SK-N-SH (cell line): ENCODE measurements around the gene AOC1. TPM values are rescaled to one million over a fixed set of nuclear protein-coding genes. Genes with fewer than 3 reads are reported as not detected.
"Not testable (repeated sequence)": the region's sequence is repeated elsewhere in the genome, so short reads cannot be mapped to it uniquely, and the experiment has no call there.

Source experiments
- CTCF ChIA-PET: fragments of 300-600, 350-600 bp; formaldehyde crosslinking; extraction: SDS; loops from one replicate; lab custom pipeline; 2021; lab: Yijun Ruan, JAX
- POLR2A ChIA-PET: fragments of 350-600 bp; sonication (Branson Sonifier 250); formaldehyde crosslinking; extraction: SDS; loops from one replicate; lab custom pipeline; 2020; ENCODE audit warnings: antibody characterized with exemption, inconsistent platforms; lab: Yijun Ruan, JAX
- DNase-seq: peaks from one replicate; pipeline ENCODE4 v3.0.0; 2012
- H2AFZ ChIP-seq: fragments of 200-600 bp; sonication (generic); 2 replicates; pipeline ENCODE4 v1.8.1; 2016; ENCODE audit warnings: antibody characterized with exemption, mild to moderate bottlenecking, low read depth
- H3F3A ChIP-seq: fragments of 200-600 bp; sonication (generic); replicated peaks from 2 replicates; pipeline ENCODE3; 2016; ENCODE audit warnings: antibody characterized with exemption, mild to moderate bottlenecking; ENCODE audit not compliant: insufficient read depth
- H3K27ac ChIP-seq, 2 experiments: fragments of 200-500 bp in 1 of 2; fragments of 200-600 bp in 1 of 2; sonication (Bioruptor generic) in 1 of 2; sonication (generic), shearing (Covaris generic) in 1 of 2; 2 replicates each; pipeline versions ENCODE4 v1.5.1 to v1.6.1; 2014 to 2016; ENCODE audit warnings: low read depth in 2 of 2, inconsistent platforms in 1 of 2, low read length in 1 of 2, mild to moderate bottlenecking in 1 of 2, mixed read lengths in 1 of 2
- H3K27me3 ChIP-seq: fragments of 200-600 bp; sonication (generic), shearing (Covaris generic); 2 replicates; pipeline ENCODE4 v1.6.1; 2016; ENCODE audit warnings: mixed run types; ENCODE audit not compliant: insufficient read depth
- H3K36me3 ChIP-seq, 2 experiments: fragments of 200-500 bp in 1 of 2; fragments of 200-600 bp in 1 of 2; sonication (Bioruptor generic) in 1 of 2; sonication (generic) in 1 of 2; replicated peaks in 1 of 2; 2 replicates each; pipeline versions ENCODE3 to v1.5.1; 2014 to 2016; ENCODE audit warnings: low read length in 1 of 2, mild to moderate bottlenecking in 1 of 2; ENCODE audit not compliant: insufficient read depth in 2 of 2, control insufficient read depth in 1 of 2
- H3K4me1 ChIP-seq, 2 experiments: fragments of 200-500 bp in 1 of 2; fragments of 200-600 bp in 1 of 2; sonication (Bioruptor generic) in 1 of 2; sonication (generic), shearing (Covaris generic) in 1 of 2; 2 replicates each; pipeline versions ENCODE4 v1.5.1 to v1.6.1; 2014 to 2016; ENCODE audit warnings: low read depth in 1 of 2, low read length in 1 of 2, mixed run types in 1 of 2; ENCODE audit not compliant: insufficient read depth in 2 of 2, control insufficient read depth in 1 of 2
- H3K4me2 ChIP-seq: fragments of 200-600 bp; sonication (generic), shearing (Covaris generic); 2 replicates; pipeline ENCODE4 v1.6.1; 2017; ENCODE audit warnings: mixed run types
- H3K4me3 ChIP-seq, 2 experiments: fragments of 200-500 bp in 1 of 2; fragments of 200-600 bp in 1 of 2; sonication (Bioruptor generic) in 1 of 2; sonication (generic), shearing (Covaris generic) in 1 of 2; 2 replicates each; pipeline versions ENCODE4 v1.5.1 to v1.8.1; 2014 to 2016; ENCODE audit warnings: low read depth in 2 of 2, inconsistent platforms in 1 of 2, low read length in 1 of 2, mild to moderate bottlenecking in 1 of 2, mixed read lengths in 1 of 2, moderate library complexity in 1 of 2
- H3K79me2 ChIP-seq: fragments of 200-600 bp; sonication (generic); 2 replicates; pipeline ENCODE4 v1.8.1; 2017; ENCODE audit warnings: mild to moderate bottlenecking; ENCODE audit not compliant: insufficient read depth
- H3K9ac ChIP-seq: fragments of 200-600 bp; sonication (generic); 2 replicates; pipeline ENCODE4 v1.6.1; 2017; ENCODE audit warnings: mixed run types
- H3K9me2 ChIP-seq: fragments of 200-600 bp; sonication (generic); 2 replicates; pipeline ENCODE4 v1.6.1; 2017; ENCODE audit warnings: mixed run types
- H3K9me3 ChIP-seq: fragments of 200-600 bp; sonication (generic); 2 replicates; pipeline ENCODE4 v1.6.1; 2017; ENCODE audit warnings: mixed run types, mild to moderate bottlenecking, moderate library complexity
- H4K20me1 ChIP-seq: fragments of 200-600 bp; sonication (generic); 2 replicates; pipeline ENCODE4 v1.6.1; 2017; ENCODE audit warnings: mild to moderate bottlenecking, mixed run types; ENCODE audit not compliant: insufficient read depth
- CTCF ChIP-seq: fragments of 200-600 bp; sonication (generic); IDR thresholded peaks from 2 replicates; pipeline ENCODE4 v1.6.1; 2017; ENCODE audit warnings: antibody characterized with exemption, mild to moderate bottlenecking, moderate library complexity
- ELF1 ChIP-seq: IDR thresholded peaks from 2 replicates; pipeline ENCODE4 v1.4.0; 2012
- FOXM1 ChIP-seq: IDR thresholded peaks from 2 replicates; pipeline ENCODE4 v1.4.0; 2012; ENCODE audit warnings: low read depth, mild to moderate bottlenecking
- GABPA ChIP-seq: IDR thresholded peaks from 2 replicates; pipeline ENCODE4 v1.4.0; 2012; ENCODE audit warnings: low read depth, mild to moderate bottlenecking
- JUND ChIP-seq: IDR thresholded peaks from 2 replicates; pipeline ENCODE4 v1.4.0; 2012
- MAX ChIP-seq: IDR thresholded peaks from 2 replicates; pipeline ENCODE4 v1.4.0; 2012; ENCODE audit warnings: low read depth
- MXI1 ChIP-seq: IDR thresholded peaks from 2 replicates; pipeline ENCODE4 v1.6.1; 2012; ENCODE audit warnings: mild to moderate bottlenecking, low read depth, low read length, improper control_type of control experiment
- NFIC ChIP-seq: IDR thresholded peaks from 2 replicates; pipeline ENCODE4 v1.4.0; 2012; ENCODE audit warnings: borderline replicate concordance
- TCF12 ChIP-seq: IDR thresholded peaks from 2 replicates; pipeline ENCODE4 v1.4.0; 2012
- TEAD4 ChIP-seq: IDR thresholded peaks from 2 replicates; pipeline ENCODE4 v1.4.0; 2012; ENCODE audit warnings: mild to moderate bottlenecking, borderline replicate concordance; ENCODE audit not compliant: insufficient read depth
- USF2 ChIP-seq: fragments of 150-350 bp; IDR thresholded peaks from 2 replicates; pipeline ENCODE4 v1.6.1; 2017; ENCODE audit warnings: antibody characterized with exemption, low read length, low read depth, borderline replicate concordance
- YY1 ChIP-seq: IDR thresholded peaks from 2 replicates; pipeline ENCODE4 v1.4.0; 2012; ENCODE audit warnings: low read depth, mild to moderate bottlenecking
- WGBS: methylation state at CpG from one replicate; pipeline ENCODE4 v1.1.6; 2017; ENCODE audit warnings: low lambda C conversion rate; 5-methylcytosine and 5-hydroxymethylcytosine counted together
- polyA plus RNA-seq, 3 experiments: library from polyadenylated mRNA; depleted of rRNA; stranded (reverse); fragments of >200 nt; gene quantifications; 2 replicates each; pipeline ENCODE4 v1.2.3, GENCODE V29; 2012

The AOC1 gene
- polyA plus RNA-seq, 1 of the 3 experiments (the other 2 are of a cell fraction) = not detected

GRCh38 chr7:150806454-150806853 is 45.9 kb upstream of the AOC1 start:
- Histone ChIP-seq H3K27me3 (no peaks in the 10 kb centered on the region), H2AFZ (no peak overlapping the region), H3K79me2 (no peaks in the 10 kb centered on the region), H3K9ac (no peak overlapping the region), H3K36me3 (no peaks in the 10 kb centered on the region), H3K9me2 (no peaks in the 10 kb centered on the region), H4K20me1 (no peaks in the 10 kb centered on the region), H3F3A (no peaks in the 10 kb centered on the region), H3K9me3 (0 out of 2 replicates have a peak, but pooled peaks cover 7% of the 10 kb centered on the region), H3K4me2 (no peak overlapping the region), H3K4me1 (peaks cover 0 to 7% of the 10 kb centered on the region in 2 experiments; a peak in 1 of 4 replicates), H3K27ac (no peak overlapping the region), H3K4me3 (no peak overlapping the region; a peak in 1 of 4 replicates)
- TF ChIP-seq JUND (no peak), TEAD4 (no peak), NFIC (no peak), YY1 (no peak), FOXM1 (no peak), MXI1 (no peak), GABPA (no peak), TCF12 (no peak), ELF1 (no peak), MAX (no peak), USF2 (no peak)
- DNase-seq = no peak
- 74% methylated on average over 3 of the region's 3 CpGs for WGBS
- ChIA-PET CTCF (interaction anchor here (1.5 kb wide), 1 partner anchor 8 kb away, joined by 3 read pairs; no protein-coding TSS in a partner anchor), POLR2A (no interaction called here)

- no peaks in the 10 kb centered on the region for H4K20me1 ChIP-seq
- 0 out of 2 replicates have a peak, but pooled peaks cover 7% of the 10 kb centered on the region for H3K9me3 ChIP-seq
- H3K36me3 ChIP-seq = no peaks in the 10 kb centered on the region
- 36% methylated on average over 2 of the region's 2 CpGs for WGBS
- no peaks in the 10 kb centered on the region for H3K9me2 ChIP-seq
- peaks cover 0 to 7% of the 10 kb centered on the region in 2 experiments; a peak in 1 of 4 replicates for H3K4me1 ChIP-seq
- TF ChIP-seq TCF12 = no peak
- 0 out of 2 replicates have a peak, but pooled peaks have one; percentile 12 for TF ChIP-seq CTCF
- no peaks in the 10 kb centered on the region for H3F3A ChIP-seq
- no peak overlapping the region for H3K4me2 ChIP-seq
- no peak overlapping the region for H3K9ac ChIP-seq
- no peak for DNase-seq
- H2AFZ ChIP-seq = no peak overlapping the region
- H3K27ac ChIP-seq = no peak overlapping the region
- no peak overlapping the region; a peak in 1 of 4 replicates for H3K4me3 ChIP-seq
- CTCF ChIA-PET = interaction anchor here (1.5 kb wide), 1 partner anchor 9 kb away, joined by 3 read pairs; no protein-coding TSS in a partner anchor
- no peaks in the 10 kb centered on the region for H3K27me3 ChIP-seq
- POLR2A ChIA-PET = no interaction called here
- H3K79me2 ChIP-seq = no peaks in the 10 kb centered on the region
These were observed 45.5 kb upstream of the AOC1 start for GRCh38 chr7:150806863-150807262.

- DNase-seq, H3K9ac ChIP-seq: not testable (repeated sequence)
These were observed 44.5 kb upstream of the AOC1 start for GRCh38 chr7:150807616-150808438.

More at GRCh38 chr7:150807616-150808438, 44.5 kb upstream of the AOC1 start:
- not testable (repeated sequence) for H3K27ac ChIP-seq, H3F3A ChIP-seq, H3K27me3 ChIP-seq, H3K9me3 ChIP-seq, H3K36me3 ChIP-seq, H3K4me2 ChIP-seq, H2AFZ ChIP-seq, H3K79me2 ChIP-seq, H3K4me1 ChIP-seq, H3K9me2 ChIP-seq, H3K4me3 ChIP-seq, H4K20me1 ChIP-seq
- 28% methylated on average over 11 of the region's 13 CpGs for WGBS
- ChIA-PET POLR2A (interaction anchor here (0.7 kb wide), 1 partner anchor 20 kb away, joined by 3 read pairs; no protein-coding TSS in a partner anchor), CTCF (interaction anchor here (1.0 to 1.5 kb wide), 5 partner anchors 10 to 90 kb away, joined by 3 to 4 read pairs (median 3); no protein-coding TSS in a partner anchor)
